Suprapubic skin (tissue), 3 donors: ENCODE results near the gene CYBC1.

ENCODE experiments used
- EP300 ChIP-seq: sonication (generic); formaldehyde crosslinking; IDR thresholded peaks from one replicate; pipeline ENCODE4 v1.6.1; 2017; ENCODE audit warnings: antibody characterized with exemption
- POLR2A ChIP-seq, 2 donors: fragments of 450-650 bp; IDR thresholded peaks; one replicate each; pipeline ENCODE4 v1.6.1; 2017; ENCODE audit warnings: antibody characterized with exemption in 2 of 2, mild to moderate bottlenecking in 2 of 2, moderate library complexity in 2 of 2
- TF ChIP-seq, protein P1 (sequence below), 2 donors: fragments of 200-600 bp in 1 of 2; fragments of 450-650 bp in 1 of 2; sonication (generic) in 1 of 2; IDR thresholded peaks; one replicate each; pipeline ENCODE4 v1.5.1; 2016 to 2019; ENCODE audit warnings: antibody characterized with exemption in 2 of 2, mild to moderate bottlenecking in 1 of 2, moderate library complexity in 1 of 2

DNA sequence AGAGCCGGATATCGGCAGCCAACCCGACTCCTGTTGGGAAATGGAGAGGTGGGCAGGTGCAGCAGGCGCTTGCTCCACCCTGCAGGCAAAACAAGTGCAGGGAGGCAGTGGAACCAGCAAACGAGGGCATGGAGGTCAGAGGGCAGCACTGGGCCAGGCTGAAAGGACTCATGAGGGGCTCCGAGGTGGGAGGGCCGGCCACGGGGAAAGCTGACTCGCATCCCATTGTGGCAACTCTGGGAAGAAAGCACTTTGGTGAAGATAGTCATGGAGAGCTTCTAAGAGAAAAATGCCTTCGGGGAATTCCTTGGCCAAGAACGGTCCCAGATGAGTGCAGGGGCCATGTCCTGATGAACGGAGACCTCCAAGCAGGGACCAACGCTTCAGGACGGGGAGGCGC, 4.4 kb downstream of the CYBC1 start:
- TF ChIP-seq, protein P1, sequence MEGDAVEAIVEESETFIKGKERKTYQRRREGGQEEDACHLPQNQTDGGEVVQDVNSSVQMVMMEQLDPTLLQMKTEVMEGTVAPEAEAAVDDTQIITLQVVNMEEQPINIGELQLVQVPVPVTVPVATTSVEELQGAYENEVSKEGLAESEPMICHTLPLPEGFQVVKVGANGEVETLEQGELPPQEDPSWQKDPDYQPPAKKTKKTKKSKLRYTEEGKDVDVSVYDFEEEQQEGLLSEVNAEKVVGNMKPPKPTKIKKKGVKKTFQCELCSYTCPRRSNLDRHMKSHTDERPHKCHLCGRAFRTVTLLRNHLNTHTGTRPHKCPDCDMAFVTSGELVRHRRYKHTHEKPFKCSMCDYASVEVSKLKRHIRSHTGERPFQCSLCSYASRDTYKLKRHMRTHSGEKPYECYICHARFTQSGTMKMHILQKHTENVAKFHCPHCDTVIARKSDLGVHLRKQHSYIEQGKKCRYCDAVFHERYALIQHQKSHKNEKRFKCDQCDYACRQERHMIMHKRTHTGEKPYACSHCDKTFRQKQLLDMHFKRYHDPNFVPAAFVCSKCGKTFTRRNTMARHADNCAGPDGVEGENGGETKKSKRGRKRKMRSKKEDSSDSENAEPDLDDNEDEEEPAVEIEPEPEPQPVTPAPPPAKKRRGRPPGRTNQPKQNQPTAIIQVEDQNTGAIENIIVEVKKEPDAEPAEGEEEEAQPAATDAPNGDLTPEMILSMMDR (IDR thresholded peaks at IDR 0.05) = no peak
- TF ChIP-seq POLR2A (IDR thresholded peaks at IDR 0.05) (no peak), EP300 (no peak)
